22Rv1 (cell line): ENCODE measurements around the gene ACACB.
A peak's percentile ranks its signal among the peaks of the same experiment; 100 is the strongest.

Experiments
- H3K27ac ChIP-seq: fragments of 450-650 bp; 2 replicates; pipeline ENCODE4 v1.5.1; 2017
- ZFX ChIP-seq: fragments of 450-650 bp; IDR thresholded peaks from 2 replicates; pipeline ENCODE4 v1.6.1; 2017; ENCODE audit warnings: antibody characterized with exemption, borderline replicate concordance
- TF ChIP-seq, protein P1 (sequence below): fragments of 450-650 bp; IDR thresholded peaks from 2 replicates; pipeline ENCODE4 v1.5.1; 2017; ENCODE audit warnings: mild to moderate bottlenecking

The ACACB gene

DNA sequence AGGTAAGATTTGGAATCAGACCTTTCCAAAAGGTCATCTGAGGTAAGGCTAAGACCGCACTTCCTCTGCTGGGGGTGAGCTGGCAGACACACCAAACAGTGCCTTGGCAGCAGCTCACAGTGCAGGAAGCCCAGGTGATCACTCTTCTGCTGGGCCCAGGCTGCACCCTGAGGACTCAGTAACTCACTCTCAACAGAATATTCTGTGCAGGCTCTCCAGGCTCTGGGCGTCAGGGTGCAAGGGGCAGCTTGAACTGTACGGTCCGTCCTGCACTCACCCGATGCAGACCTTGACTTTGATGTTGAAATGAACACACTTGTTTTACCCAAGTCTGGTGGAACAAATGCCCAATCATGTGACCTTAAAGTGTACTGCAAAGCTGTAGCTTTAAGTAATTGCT lies 29.1 kb upstream of the ACACB start:
- peak overlapping the region; percentile 0; the same call in 1 of the 2 replicates for H3K27ac ChIP-seq
- TF ChIP-seq ZFX, result no peak
- TF ChIP-seq, protein P1, sequence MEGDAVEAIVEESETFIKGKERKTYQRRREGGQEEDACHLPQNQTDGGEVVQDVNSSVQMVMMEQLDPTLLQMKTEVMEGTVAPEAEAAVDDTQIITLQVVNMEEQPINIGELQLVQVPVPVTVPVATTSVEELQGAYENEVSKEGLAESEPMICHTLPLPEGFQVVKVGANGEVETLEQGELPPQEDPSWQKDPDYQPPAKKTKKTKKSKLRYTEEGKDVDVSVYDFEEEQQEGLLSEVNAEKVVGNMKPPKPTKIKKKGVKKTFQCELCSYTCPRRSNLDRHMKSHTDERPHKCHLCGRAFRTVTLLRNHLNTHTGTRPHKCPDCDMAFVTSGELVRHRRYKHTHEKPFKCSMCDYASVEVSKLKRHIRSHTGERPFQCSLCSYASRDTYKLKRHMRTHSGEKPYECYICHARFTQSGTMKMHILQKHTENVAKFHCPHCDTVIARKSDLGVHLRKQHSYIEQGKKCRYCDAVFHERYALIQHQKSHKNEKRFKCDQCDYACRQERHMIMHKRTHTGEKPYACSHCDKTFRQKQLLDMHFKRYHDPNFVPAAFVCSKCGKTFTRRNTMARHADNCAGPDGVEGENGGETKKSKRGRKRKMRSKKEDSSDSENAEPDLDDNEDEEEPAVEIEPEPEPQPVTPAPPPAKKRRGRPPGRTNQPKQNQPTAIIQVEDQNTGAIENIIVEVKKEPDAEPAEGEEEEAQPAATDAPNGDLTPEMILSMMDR, result no peak

DNA sequence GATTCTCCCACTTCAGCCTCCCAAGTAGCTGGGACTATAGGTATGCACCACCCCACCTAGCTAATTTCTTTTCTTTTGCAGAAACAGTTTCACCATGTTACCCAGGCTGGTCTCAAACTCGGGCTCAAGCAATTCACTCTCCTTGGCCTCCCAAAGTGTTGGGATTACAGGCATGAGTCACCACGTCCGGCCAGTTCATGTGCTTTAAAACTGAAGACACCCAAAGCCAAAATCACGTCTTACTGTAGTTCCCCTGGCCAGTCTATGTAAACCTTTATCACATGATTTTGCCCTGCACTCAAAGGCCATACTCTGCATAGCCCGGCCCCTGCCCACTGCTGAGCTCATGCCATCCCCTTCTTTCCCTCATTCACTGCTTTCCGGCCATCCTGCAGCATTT lies 27.6 kb upstream of the ACACB start:
- H3K27ac ChIP-seq, result no peak overlapping the region
- no peak for TF ChIP-seq ZFX
- TF ChIP-seq, protein P1, result no peak

DNA sequence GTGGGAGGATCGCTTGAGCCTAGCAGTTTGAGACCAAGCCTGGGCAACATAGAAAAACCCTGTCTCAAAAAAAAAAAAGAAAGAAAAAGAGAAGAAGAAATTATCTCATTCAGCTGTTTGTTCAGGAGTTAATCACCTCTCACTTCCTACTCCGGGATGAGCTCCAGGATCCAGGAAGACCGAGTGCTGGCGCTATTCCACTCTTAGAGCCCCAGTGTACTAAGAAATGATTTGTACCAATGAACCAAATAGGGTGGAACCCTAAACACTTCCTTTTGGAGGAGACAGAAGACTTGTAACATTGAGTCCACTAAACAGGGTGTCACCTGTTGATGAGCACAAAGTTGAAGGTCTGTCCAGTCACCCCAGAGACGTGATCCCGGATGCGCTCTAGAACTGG lies 26.7 kb upstream of the ACACB start:
- H3K27ac ChIP-seq, result no peak overlapping the region
- TF ChIP-seq, protein P1, result no peak
- no peak for TF ChIP-seq ZFX

DNA sequence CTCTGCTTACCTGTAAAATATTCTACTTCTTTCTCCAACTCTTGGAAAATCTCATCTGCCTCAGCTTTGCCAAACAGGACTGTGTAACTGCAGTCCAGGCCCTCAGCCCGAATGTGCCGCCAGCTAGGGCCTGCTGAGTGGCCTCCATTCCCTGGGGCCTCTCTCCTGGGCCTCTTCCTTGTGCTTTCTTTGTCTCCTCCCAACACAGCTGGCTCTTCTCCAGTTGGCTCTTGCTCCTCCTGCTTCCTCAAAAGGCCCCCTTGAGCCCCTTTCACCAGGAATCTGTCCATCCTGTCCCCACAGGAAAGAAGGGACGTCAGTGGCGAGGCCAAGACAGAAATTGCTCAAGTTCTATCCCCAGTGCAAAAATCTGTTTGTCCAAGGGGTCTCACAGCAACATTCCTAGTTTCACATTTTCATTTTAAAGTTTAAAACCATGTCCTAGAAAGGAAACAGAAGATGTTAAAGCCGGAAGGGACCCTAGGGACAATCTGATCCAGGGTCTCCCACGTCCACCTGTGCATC lies 23.8 kb upstream of the ACACB start:
- peak overlapping the region; percentile 48 for H3K27ac ChIP-seq
- TF ChIP-seq, protein P1, result no peak
- TF ChIP-seq ZFX, result no peak

DNA sequence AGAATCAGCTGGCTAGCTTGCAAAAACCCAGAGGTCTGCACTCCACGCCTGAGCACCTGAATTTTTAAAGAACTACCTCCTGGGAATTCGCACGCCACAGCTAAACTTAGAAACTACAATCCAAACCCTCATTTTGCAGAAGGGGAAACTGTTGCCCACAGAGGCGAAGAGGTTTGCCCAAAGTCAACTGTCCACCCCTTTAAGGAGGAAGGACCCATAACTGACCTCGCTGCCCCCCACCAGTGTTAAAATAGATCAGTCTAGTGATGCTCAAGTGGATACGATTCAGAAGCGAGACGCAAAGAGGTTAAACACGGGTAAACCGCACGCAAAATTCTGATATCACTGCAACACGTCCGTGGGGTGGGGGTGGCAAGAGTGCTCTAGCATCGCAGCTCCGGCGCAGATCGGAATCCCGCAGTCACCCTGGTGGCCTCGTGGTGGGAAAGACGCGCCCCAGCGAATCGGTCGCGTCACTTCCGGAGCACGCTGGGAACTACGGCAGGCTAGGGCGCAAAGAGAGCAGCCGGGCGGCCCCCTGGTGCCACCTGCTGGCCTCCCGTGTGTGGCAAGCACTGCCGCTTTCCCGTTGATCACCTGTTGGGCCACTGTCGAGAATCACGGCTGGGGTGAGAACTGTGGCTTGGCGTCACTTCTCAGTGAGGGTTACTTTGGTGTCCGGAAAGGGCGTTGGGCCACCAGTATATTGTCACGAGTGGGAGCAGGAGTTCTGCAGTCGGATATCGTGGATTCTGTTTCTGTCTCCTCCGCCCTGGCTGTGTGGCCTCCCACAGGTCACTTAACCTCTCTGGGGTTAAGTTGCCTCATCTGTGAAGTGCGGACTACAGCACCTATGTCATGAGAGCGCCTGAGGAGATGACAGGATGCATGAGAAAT lies 23.1 kb upstream of the ACACB start, which contains the start of gene ALKBH2:
ALKBH2 (minus strand) TSS at position 451 of the 897 bp plus-strand sequence. CDS start 686 bp downstream, outside the sequence.
- TF ChIP-seq ZFX, result no peak
- TF ChIP-seq, protein P1, result peak; percentile 100
- H3K27ac ChIP-seq, result peak within 1 kb of the TSS; percentile 48

DNA sequence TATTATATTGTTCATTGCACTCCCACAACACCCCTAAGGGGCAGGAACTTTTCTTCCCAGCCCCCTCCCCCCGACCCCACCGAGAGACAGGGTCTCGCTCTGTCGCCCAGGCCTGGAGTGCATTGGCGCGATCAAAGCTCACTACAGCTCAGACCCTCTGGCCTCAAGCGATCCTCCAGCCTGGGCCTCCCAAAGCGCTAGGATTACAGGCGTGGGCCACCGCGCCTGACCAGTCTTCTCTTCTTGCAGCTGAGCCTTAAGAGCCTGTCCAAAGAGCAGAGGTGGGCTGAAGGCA lies 19.3 kb upstream of the ACACB start:
- peak overlapping the region; percentile 97 for H3K27ac ChIP-seq
- TF ChIP-seq ZFX, result no peak
- TF ChIP-seq, protein P1, result no peak

DNA sequence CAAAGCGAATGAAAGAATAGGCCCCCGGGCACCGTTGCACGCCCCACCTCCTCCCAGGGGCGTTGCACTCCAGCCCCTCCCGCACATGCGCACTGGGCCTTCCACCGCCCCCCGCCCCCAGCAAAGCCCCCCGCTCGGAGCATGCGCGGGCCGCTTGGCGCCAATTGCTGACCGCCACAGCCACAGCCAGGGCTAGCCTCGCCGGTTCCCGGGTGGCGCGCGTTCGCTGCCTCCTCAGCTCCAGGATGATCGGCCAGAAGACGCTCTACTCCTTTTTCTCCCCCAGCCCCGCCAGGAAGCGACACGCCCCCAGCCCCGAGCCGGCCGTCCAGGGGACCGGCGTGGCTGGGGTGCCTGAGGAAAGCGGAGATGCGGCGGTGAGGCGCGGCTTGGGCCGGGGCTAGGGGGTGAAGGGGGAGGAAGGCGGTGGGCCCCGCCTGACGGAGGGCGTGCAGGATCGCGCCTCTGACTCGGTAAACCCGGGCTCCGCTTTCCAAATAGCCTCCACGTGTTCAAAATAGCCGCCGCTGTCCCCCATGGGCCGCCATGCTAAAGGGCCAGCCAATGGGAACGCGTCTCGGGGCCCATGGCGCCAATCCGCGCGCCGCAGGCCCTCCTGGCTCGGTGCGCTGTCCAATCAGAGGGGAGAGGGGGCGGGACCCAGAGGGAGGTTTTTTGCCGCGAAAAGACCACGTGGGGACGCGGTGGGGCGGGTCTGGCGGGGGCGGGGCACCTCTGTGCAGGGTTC lies 18.8 kb upstream of the ACACB start, which contains the start of gene UNG:
UNG (plus strand) TSS at position 163 of the 748 bp plus-strand sequence; CDS start at position 246, 83 bp downstream.
- TF ChIP-seq, protein P1, result no peak
- peak within 1 kb of the TSS; percentile 97 for H3K27ac ChIP-seq
